ENCODE results near the gene ZNF132. TPM values are rescaled to one million over a fixed set of nuclear protein-coding genes. Genes with fewer than 3 reads are reported as not detected.
"Not testable (repeated sequence)": the region's sequence is repeated elsewhere in the genome, so short reads cannot be mapped to it uniquely, and the experiment has no call there.

ZNF132 gene
- total RNA-seq, 6 experiments from 2014 or later, result 0.75 to 2.8 (median 1.0) TPM

DNA sequence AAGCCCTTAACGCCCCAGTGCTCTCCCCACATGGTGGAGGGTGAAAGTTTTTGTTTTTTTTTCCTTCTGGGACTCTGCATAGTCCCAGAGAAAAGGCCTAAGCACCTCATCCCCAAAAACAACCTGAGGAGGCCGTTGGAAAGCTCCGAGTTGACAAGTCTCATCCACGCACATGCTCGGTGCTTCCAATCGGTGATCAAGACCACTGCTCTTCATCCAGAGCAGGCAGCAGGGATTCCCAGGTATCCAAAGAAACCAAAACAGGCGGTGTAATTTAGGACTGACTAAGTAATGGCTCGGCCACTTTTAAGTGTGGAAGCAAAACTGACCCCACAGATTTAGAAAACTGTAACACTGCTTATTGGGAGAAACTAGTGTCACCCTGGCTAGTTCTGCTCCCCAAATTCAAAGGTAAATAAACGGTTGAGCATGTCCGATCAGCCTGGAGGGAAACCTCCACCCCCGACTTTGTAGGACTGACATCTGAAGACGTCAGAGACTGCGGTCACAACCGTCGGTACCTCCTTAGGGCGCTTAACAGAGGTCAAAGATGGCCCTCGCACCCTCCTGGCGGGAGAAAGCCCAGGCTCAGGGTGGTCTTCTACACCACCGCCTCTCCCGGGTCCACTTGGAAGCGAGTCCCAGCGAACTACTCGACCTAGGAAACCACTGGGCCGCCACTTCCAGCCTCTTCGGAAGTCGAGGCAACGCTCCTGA, 35.2 kb upstream of the ZNF132 start:
- intact Hi-C loops (cut with DNase I), result no loop called here
- Histone ChIP-seq H3K9me3 (no peaks in the 10 kb centered on the region), H3K27me3 (no peaks in the 10 kb centered on the region), H3K4me3 (peak overlapping the region; percentile 66 to 70 (median 66)), H3K27ac (peak overlapping the region; percentile 68 to 91 (median 81)), H3K36me3 (no peaks in the 10 kb centered on the region), H3K4me1 (peaks cover 0 to 24% (median 9%) of the 10 kb centered on the region in 4 donors)
- DNase-seq (peak in 1 of 3 donors; percentile 19), ATAC-seq (no peak)
- WGBS (ENCODE audit: insufficient coverage, low coverage, low lambda C conversion rate, missing lambda C conversion rate), result 13% methylated on average over 15 of the region's 27 CpGs
- TF ChIP-seq POLR2A (IDR thresholded peaks at IDR 0.05), result no peak
- TF ChIP-seq, protein P1, sequence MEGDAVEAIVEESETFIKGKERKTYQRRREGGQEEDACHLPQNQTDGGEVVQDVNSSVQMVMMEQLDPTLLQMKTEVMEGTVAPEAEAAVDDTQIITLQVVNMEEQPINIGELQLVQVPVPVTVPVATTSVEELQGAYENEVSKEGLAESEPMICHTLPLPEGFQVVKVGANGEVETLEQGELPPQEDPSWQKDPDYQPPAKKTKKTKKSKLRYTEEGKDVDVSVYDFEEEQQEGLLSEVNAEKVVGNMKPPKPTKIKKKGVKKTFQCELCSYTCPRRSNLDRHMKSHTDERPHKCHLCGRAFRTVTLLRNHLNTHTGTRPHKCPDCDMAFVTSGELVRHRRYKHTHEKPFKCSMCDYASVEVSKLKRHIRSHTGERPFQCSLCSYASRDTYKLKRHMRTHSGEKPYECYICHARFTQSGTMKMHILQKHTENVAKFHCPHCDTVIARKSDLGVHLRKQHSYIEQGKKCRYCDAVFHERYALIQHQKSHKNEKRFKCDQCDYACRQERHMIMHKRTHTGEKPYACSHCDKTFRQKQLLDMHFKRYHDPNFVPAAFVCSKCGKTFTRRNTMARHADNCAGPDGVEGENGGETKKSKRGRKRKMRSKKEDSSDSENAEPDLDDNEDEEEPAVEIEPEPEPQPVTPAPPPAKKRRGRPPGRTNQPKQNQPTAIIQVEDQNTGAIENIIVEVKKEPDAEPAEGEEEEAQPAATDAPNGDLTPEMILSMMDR (IDR thresholded peaks at IDR 0.05), result no peak

- H3K27ac ChIP-seq, result no peak overlapping the region
- no peaks in the 10 kb centered on the region for H3K27me3 ChIP-seq
- peak in 1 of 3 donors; percentile 39 for DNase-seq
- intact Hi-C loops (cut with DNase I), result no loop called here
- no peak for ATAC-seq
- whole genome bisulfite sequencing (ENCODE audit: insufficient coverage, low coverage, low lambda C conversion rate, missing lambda C conversion rate), result 76% methylated on average over 8 of the region's 12 CpGs
- no peaks in the 10 kb centered on the region for H3K9me3 ChIP-seq
- H3K36me3 ChIP-seq, result no peaks in the 10 kb centered on the region
- TF ChIP-seq POLR2A (IDR thresholded peaks at IDR 0.05), result no peak
- TF ChIP-seq, protein P1 (IDR thresholded peaks at IDR 0.05), result no peak
- H3K4me3 ChIP-seq, result no peak overlapping the region
- H3K4me1 ChIP-seq, result peaks cover 0 to 24% (median 9%) of the 10 kb centered on the region in 4 donors
Observed at GRCh38 chr19:58474291-58474996, 34.5 kb upstream of the ZNF132 start.

DNA sequence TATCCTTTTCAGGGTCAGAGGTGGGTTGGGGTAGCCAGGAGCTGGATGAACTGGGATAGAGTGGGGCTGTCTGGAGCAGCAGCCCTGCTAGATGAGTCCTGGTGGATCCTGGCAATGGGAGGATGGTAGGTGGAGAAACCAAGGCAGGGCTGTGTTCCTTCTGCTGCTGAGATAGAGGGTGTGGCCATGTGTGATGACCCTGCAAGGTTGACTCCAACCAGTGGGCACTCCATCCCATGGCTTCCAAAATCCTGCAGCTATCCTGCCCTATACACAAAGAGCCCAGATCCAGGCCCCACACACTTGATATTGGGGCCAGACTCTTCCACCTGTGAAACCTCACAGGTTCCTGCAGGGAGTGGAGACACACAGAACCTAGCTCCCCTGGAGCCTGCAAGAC, 33.8 kb upstream of the ZNF132 start:
- no peaks in the 10 kb centered on the region for H3K27me3 ChIP-seq
- no peaks in the 10 kb centered on the region for H3K36me3 ChIP-seq
- H3K4me1 ChIP-seq, result peaks cover 0 to 24% (median 9%) of the 10 kb centered on the region in 4 donors
- intact Hi-C loops (cut with DNase I), result no loop called here
- DNase-seq (peak in 1 of 3 donors; percentile 23), ATAC-seq (no peak)
- H3K27ac ChIP-seq, result no peak overlapping the region
- H3K9me3 ChIP-seq, result no peaks in the 10 kb centered on the region
- no peak overlapping the region for H3K4me3 ChIP-seq
- TF ChIP-seq POLR2A (IDR thresholded peaks at IDR 0.05), result no peak
- TF ChIP-seq, protein P1 (IDR thresholded peaks at IDR 0.05), result no peak

DNA sequence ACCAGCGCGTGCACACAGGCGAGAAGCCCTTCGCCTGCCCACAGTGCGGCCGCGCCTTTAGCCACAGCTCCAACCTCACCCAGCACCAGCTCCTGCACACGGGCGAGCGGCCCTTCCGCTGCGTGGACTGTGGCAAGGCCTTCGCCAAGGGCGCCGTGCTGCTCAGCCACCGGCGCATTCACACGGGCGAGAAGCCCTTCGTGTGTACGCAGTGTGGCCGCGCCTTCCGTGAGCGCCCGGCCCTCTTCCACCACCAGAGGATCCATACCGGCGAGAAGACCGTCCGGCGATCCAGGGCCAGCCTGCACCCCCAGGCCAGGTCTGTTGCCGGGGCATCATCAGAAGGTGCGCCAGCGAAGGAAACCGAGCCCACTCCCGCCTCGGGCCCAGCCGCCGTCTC, 31.8 kb upstream of the ZNF132 start:
- TF ChIP-seq, protein P1 (IDR thresholded peaks at IDR 0.05), result no peak
- no peak for TF ChIP-seq POLR2A (IDR thresholded peaks at IDR 0.05)
- intact Hi-C loops (cut with DNase I), result no loop called here
- no peak overlapping the region for H3K27ac ChIP-seq
- no peaks in the 10 kb centered on the region for H3K36me3 ChIP-seq
- no peak overlapping the region for H3K4me3 ChIP-seq
- DNase-seq (peak in 1 of 3 donors; percentile 54), ATAC-seq (no peak)
- no peaks in the 10 kb centered on the region for H3K27me3 ChIP-seq
- WGBS (ENCODE audit: insufficient coverage, low coverage, low lambda C conversion rate, missing lambda C conversion rate), result 96% methylated on average over 18 of the region's 39 CpGs
- no peaks in the 10 kb centered on the region for H3K9me3 ChIP-seq
- peaks cover 0 to 19% (median 5%) of the 10 kb centered on the region in 4 donors for H3K4me1 ChIP-seq

- H3K36me3 ChIP-seq; H3K27me3 ChIP-seq; intact Hi-C loops (cut with DNase I); H3K27ac ChIP-seq; H3K9me3 ChIP-seq; H3K4me3 ChIP-seq; ATAC-seq: not testable (repeated sequence)
- peaks cover 0 to 19% (median 5%) of the 10 kb centered on the region in 4 donors for H3K4me1 ChIP-seq
- WGBS (ENCODE audit: insufficient coverage, low coverage, low lambda C conversion rate, missing lambda C conversion rate), result no CpG with 5 or more reads among the region's 53 CpGs
- DNase-seq, result peak in 1 of 3 donors; percentile 54
Observed at GRCh38 chr19:58470837-58471543, 31.0 kb upstream of the ZNF132 start.

Measured in right lobe of liver (tissue), 6 donors.